Measurements from ENCODE around the gene CEMIP. TPM values are rescaled to one million over a fixed set of nuclear protein-coding genes. Genes with fewer than 3 reads are reported as not detected.

The CEMIP gene
- total and polyA plus RNA-seq, 2 experiments from 2014 or later = 0.27 to 2.1 TPM

DNA sequence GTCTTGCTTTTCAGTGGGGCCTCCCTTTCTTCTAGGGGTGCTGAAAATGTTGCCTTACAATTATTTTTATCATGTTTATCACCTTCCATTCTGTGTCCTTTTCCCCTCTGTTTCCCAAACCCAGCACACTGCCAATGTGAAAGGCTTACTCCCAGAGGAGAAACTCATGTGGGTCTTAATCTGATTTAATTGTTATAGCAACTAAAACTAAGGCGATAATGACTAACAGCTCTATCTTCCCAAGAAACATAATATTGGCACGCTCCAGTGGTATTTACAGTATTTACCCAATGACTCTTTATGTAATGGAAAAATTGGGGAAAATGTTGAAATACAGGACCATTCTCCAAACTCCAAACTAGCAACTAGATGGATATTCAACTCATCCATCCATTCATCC, 152.0 kb downstream of the CEMIP start:
- Histone ChIP-seq H3K27me3 (ENCODE audit: insufficient read depth) (no peaks in the 10 kb centered on the region), H3F3A (replicated peaks; ENCODE audit: low read depth) (no peaks in the 10 kb centered on the region), H3K36me3 (ENCODE audit: insufficient read depth) (no peaks in the 10 kb centered on the region), H2AFZ (no peak overlapping the region), H3K4me2 (no peak overlapping the region), H3K4me3 (no peak overlapping the region), H3K4me1 (ENCODE audit: insufficient read depth) (peaks cover 6% of the 10 kb centered on the region; the same call in 1 of the 2 replicates), H4K20me1 (replicated peaks; ENCODE audit: insufficient read depth) (no peaks in the 10 kb centered on the region), H3K9me2 (ENCODE audit: insufficient read depth) (peaks cover 3% of the 10 kb centered on the region; the same call in 1 of the 2 replicates), H3K27ac (ENCODE audit: low read depth) (no peak overlapping the region), H3K79me2 (replicated peaks; ENCODE audit: insufficient read depth) (no peaks in the 10 kb centered on the region)
- H3K27me3 Mint-ChIP-seq (ENCODE audit: insufficient read depth, low read depth, poor library complexity) = peaks cover 6% of the 10 kb centered on the region
- H3K4me1 Mint-ChIP-seq = peaks cover 8% of the 10 kb centered on the region
- ATAC-seq (no peak), DNase-seq (ENCODE audit: low spot score) (no peak)
- H3K27ac Mint-ChIP-seq = no peak overlapping the region
- H3K4me3 Mint-ChIP-seq = no peak overlapping the region
- no peaks in the 10 kb centered on the region for H3K9me3 Mint-ChIP-seq
- no peaks in the 10 kb centered on the region; the same call in 2 of the 3 replicates for H3K36me3 Mint-ChIP-seq (ENCODE audit: low read depth)
- TF ChIP-seq NANOG (IDR thresholded peaks at IDR 0.05; ENCODE audit: borderline replicate concordance) = no peak
- TF ChIP-seq ZNF331 (CRISPR knock-in tag; IDR thresholded peaks at IDR 0.05; ENCODE audit: low read depth) = no peak
- TF ChIP-seq JUNB (IDR thresholded peaks at IDR 0.05; ENCODE audit: unreplicated experiment) = no peak
- TF ChIP-seq, protein P1, sequence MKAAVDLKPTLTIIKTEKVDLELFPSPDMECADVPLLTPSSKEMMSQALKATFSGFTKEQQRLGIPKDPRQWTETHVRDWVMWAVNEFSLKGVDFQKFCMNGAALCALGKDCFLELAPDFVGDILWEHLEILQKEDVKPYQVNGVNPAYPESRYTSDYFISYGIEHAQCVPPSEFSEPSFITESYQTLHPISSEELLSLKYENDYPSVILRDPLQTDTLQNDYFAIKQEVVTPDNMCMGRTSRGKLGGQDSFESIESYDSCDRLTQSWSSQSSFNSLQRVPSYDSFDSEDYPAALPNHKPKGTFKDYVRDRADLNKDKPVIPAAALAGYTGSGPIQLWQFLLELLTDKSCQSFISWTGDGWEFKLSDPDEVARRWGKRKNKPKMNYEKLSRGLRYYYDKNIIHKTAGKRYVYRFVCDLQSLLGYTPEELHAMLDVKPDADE (IDR thresholded peaks at IDR 0.05) = no peak
- TF ChIP-seq REST (IDR thresholded peaks at IDR 0.05; ENCODE audit: unreplicated experiment) = no peak
- TF ChIP-seq, protein P2, sequence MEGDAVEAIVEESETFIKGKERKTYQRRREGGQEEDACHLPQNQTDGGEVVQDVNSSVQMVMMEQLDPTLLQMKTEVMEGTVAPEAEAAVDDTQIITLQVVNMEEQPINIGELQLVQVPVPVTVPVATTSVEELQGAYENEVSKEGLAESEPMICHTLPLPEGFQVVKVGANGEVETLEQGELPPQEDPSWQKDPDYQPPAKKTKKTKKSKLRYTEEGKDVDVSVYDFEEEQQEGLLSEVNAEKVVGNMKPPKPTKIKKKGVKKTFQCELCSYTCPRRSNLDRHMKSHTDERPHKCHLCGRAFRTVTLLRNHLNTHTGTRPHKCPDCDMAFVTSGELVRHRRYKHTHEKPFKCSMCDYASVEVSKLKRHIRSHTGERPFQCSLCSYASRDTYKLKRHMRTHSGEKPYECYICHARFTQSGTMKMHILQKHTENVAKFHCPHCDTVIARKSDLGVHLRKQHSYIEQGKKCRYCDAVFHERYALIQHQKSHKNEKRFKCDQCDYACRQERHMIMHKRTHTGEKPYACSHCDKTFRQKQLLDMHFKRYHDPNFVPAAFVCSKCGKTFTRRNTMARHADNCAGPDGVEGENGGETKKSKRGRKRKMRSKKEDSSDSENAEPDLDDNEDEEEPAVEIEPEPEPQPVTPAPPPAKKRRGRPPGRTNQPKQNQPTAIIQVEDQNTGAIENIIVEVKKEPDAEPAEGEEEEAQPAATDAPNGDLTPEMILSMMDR (conservative IDR thresholded peaks at IDR 0.05; ENCODE audit: low read depth in 2 of 2) = no peak
- TF ChIP-seq CREB1 (CRISPR knock-in tag; IDR thresholded peaks at IDR 0.05; ENCODE audit: low read depth) = no peak
- no peak for TF ChIP-seq ZNF114 (CRISPR knock-in tag; IDR thresholded peaks at IDR 0.05)
- no peak for TF ChIP-seq STAT1 (IDR thresholded peaks at IDR 0.05; ENCODE audit: unreplicated experiment)
- no peak for TF ChIP-seq POLR2AphosphoS5 (IDR thresholded peaks at IDR 0.05; ENCODE audit: low read depth)
- no peak for TF ChIP-seq ZNF462 (CRISPR knock-in tag; IDR thresholded peaks at IDR 0.05)
- no peak for TF ChIP-seq EZH2 (IDR thresholded peaks at IDR 0.05; ENCODE audit: low read depth, unreplicated experiment)
- TF ChIP-seq EZH2phosphoT487 (IDR thresholded peaks at IDR 0.05; ENCODE audit: unreplicated experiment) = no peak
